HFFc6 (cell line): ENCODE data around the gene SLC16A12. TPM values are rescaled to one million over a fixed set of nuclear protein-coding genes. Genes with fewer than 3 reads are reported as not detected.

Source experiments
- DNase-seq: peaks from one replicate; pipeline ENCODE4 v3.0.0-alpha.2; 2018
- H3K27ac Mint-ChIP-seq: 2 replicates; pipeline ENCODE4 v1.8.0; 2020; ENCODE audit warnings: mild to moderate bottlenecking, mixed read lengths
- H3K27me3 Mint-ChIP-seq: 2 replicates; pipeline ENCODE4 v1.8.0; 2021; ENCODE audit warnings: mild to moderate bottlenecking, moderate library complexity, mixed read lengths; ENCODE audit not compliant: insufficient read depth
- H3K36me3 Mint-ChIP-seq: 2 replicates; pipeline ENCODE4 v1.8.0; 2021; ENCODE audit warnings: low read depth, mixed read lengths
- H3K4me1 Mint-ChIP-seq: 2 replicates; pipeline ENCODE4 v1.8.0; 2020; ENCODE audit warnings: low read depth, mixed read lengths
- H3K4me3 Mint-ChIP-seq: 2 replicates; pipeline ENCODE4 v1.8.0; 2020; ENCODE audit warnings: mild to moderate bottlenecking, moderate library complexity, mixed read lengths
- H3K9me3 Mint-ChIP-seq: 2 replicates; pipeline ENCODE4 v1.8.0; 2020; ENCODE audit warnings: mild to moderate bottlenecking, mixed read lengths
- CTCF ChIP-seq: fragments of 200-600 bp; sonication (generic); IDR thresholded peaks from 2 replicates; pipeline ENCODE4 v1.5.0; 2021; ENCODE audit warnings: antibody characterized with exemption, mild to moderate bottlenecking
- total RNA-seq, 6 experiments: library from RNA; stranded (reverse); fragmentation: NEBNext Ultra II Directional; extraction: Animal tissue kit (Norgen Biotek cat#: 25700); gene quantifications; 2 replicates in 1 of 6; 3 replicates in 5 of 6; pipeline ENCODE4 v1.2.3, GENCODE V29; 2021

Gene SLC16A12
- total RNA-seq, 6 experiments from 2014 or later = not detected

GRCh38 chr10:89427629-89428028 is 107.8 kb downstream of the SLC16A12 start:
- H3K27ac Mint-ChIP-seq = peak overlapping the region; percentile 53
- no peaks in the 10 kb centered on the region for H3K9me3 Mint-ChIP-seq
- peaks cover 39% of the 10 kb centered on the region for H3K4me1 Mint-ChIP-seq
- no peak for TF ChIP-seq CTCF
- no peaks in the 10 kb centered on the region for H3K27me3 Mint-ChIP-seq
- peak; percentile 75 for DNase-seq
- no peaks in the 10 kb centered on the region for H3K36me3 Mint-ChIP-seq
- H3K4me3 Mint-ChIP-seq = peak overlapping the region; percentile 72

- Mint-ChIP-seq H3K27ac (peak overlapping the region; percentile 1; the same call in 1 of the 2 replicates), H3K9me3 (no peaks in the 10 kb centered on the region), H3K4me3 (no peak overlapping the region), H3K4me1 (peaks cover 30% of the 10 kb centered on the region), H3K27me3 (no peaks in the 10 kb centered on the region), H3K36me3 (peaks cover 3% of the 10 kb centered on the region)
- peak; percentile 90 for TF ChIP-seq CTCF
- peak; percentile 54 for DNase-seq
Measured at GRCh38 chr10:89426230-89426868, 109.0 kb downstream of the SLC16A12 start.

- Mint-ChIP-seq H3K4me3 (no peak overlapping the region), H3K36me3 (peaks cover 13% of the 10 kb centered on the region), H3K27ac (no peak overlapping the region), H3K4me1 (peaks cover 35% of the 10 kb centered on the region), H3K27me3 (no peaks in the 10 kb centered on the region), H3K9me3 (no peaks in the 10 kb centered on the region)
- DNase-seq = no peak
- TF ChIP-seq CTCF = no peak
Measured at GRCh38 chr10:89425000-89425399, 110.4 kb downstream of the SLC16A12 start.

GRCh38 chr10:89421018-89421476 is 114.3 kb downstream of the SLC16A12 start:
- DNase-seq = no peak
- no peak for TF ChIP-seq CTCF
- peaks cover 19% of the 10 kb centered on the region for H3K36me3 Mint-ChIP-seq
- no peaks in the 10 kb centered on the region for H3K9me3 Mint-ChIP-seq
- H3K27ac Mint-ChIP-seq = no peak overlapping the region
- H3K4me1 Mint-ChIP-seq = peaks cover 39% of the 10 kb centered on the region
- no peaks in the 10 kb centered on the region for H3K27me3 Mint-ChIP-seq
- no peak overlapping the region for H3K4me3 Mint-ChIP-seq

- no peaks in the 10 kb centered on the region for H3K9me3 Mint-ChIP-seq
- H3K4me1 Mint-ChIP-seq = peaks cover 48% of the 10 kb centered on the region
- TF ChIP-seq CTCF = peak; percentile 50
- peak overlapping the region; percentile 69 for H3K4me3 Mint-ChIP-seq
- H3K27ac Mint-ChIP-seq = no peak overlapping the region; the same call in 1 of the 2 replicates
- H3K36me3 Mint-ChIP-seq = peaks cover 26% of the 10 kb centered on the region
- DNase-seq = no peak
- no peaks in the 10 kb centered on the region for H3K27me3 Mint-ChIP-seq
Measured at GRCh38 chr10:89419548-89419947, 115.8 kb downstream of the SLC16A12 start.
